ENCODE data around the gene NOLC1. TPM values are rescaled to one million over a fixed set of nuclear protein-coding genes. Genes with fewer than 3 reads are reported as not detected.
"Not testable (repeated sequence)": the region's sequence is repeated elsewhere in the genome, so short reads cannot be mapped to it uniquely, and the experiment has no call there.

The NOLC1 gene
- total and polyA plus RNA-seq, 4 experiments from 2014 or later, result 20.0 to 75.0 (median 67.7) TPM

GRCh38 chr10:102188298-102188940, 36.2 kb downstream of the NOLC1 start:
- H3K36me3 ChIP-seq (ENCODE audit: insufficient read depth, low read length), result no peaks in the 10 kb centered on the region
- H3K4me1 Mint-ChIP-seq, result peaks cover 9 to 17% (median 10%) of the 10 kb centered on the region in 4 donors
- H3K27ac ChIP-seq (ENCODE audit: low read depth, low read length), result peak overlapping the region; percentile 32
- H3K9me3 Mint-ChIP-seq, result peaks cover 0 to 12% (median 3%) of the 10 kb centered on the region in 8 donors
- no peaks in the 10 kb centered on the region for H3K27me3 ChIP-seq (ENCODE audit: insufficient read depth, low read length)
- H3K36me3 Mint-ChIP-seq, result no peaks in the 10 kb centered on the region
- H3K27ac Mint-ChIP-seq, result peak overlapping the region in 5 of 7 donors; percentile 19 to 68 (median 55)
- H3K27me3 Mint-ChIP-seq, result no peaks in the 10 kb centered on the region
- no peaks in the 10 kb centered on the region for H3K9me3 ChIP-seq (ENCODE audit: control insufficient read depth in 1 of 2, low read length in 2 of 2)
- DNase-seq, result no peak
- no peak overlapping the region for H3K4me3 ChIP-seq (ENCODE audit: low read length in 2 of 2)
- ChIA-PET POLR2A (ENCODE audit: partially characterized antibody) (no interaction called here), CTCF (ENCODE audit: partially characterized antibody) (interaction anchor here (1.2 to 2.2 kb wide), 4 partner anchors 19 to 57 kb away, joined by 3 to 11 read pairs (median 7); partner anchors contain the start of gene GBF1)
- peak overlapping the region in 2 of 8 donors; percentile 35 to 81 for H3K4me3 Mint-ChIP-seq
- peaks cover 22% of the 10 kb centered on the region for H3K4me1 ChIP-seq (ENCODE audit: insufficient read depth, low read length)
- intact Hi-C loops (cut with micrococcal nuclease), result no loop called here

- ChIA-PET CTCF (ENCODE audit: partially characterized antibody) (interaction anchor here (1.3 to 2.2 kb wide), 2 partner anchors 20 to 57 kb away, joined by 3 to 11 read pairs; partner anchors contain the start of gene GBF1), POLR2A (ENCODE audit: partially characterized antibody) (interaction anchor here (0.7 to 0.9 kb wide), 3 partner anchors 37 to 808 kb away, joined by 3 read pairs; partner anchors contain the start of genes ELOVL3 and NOLC1)
- H3K36me3 Mint-ChIP-seq; H3K36me3 ChIP-seq (ENCODE audit: insufficient read depth, low read length); H3K4me3 ChIP-seq (ENCODE audit: low read length in 2 of 2); intact Hi-C loops (cut with micrococcal nuclease); H3K27me3 Mint-ChIP-seq; H3K27me3 ChIP-seq (ENCODE audit: insufficient read depth, low read length); H3K9me3 ChIP-seq (ENCODE audit: control insufficient read depth in 1 of 2, low read length in 2 of 2): not testable (repeated sequence)
- peak overlapping the region; percentile 83 to 94 (median 90) for H3K27ac Mint-ChIP-seq
- Histone ChIP-seq H3K4me1 (ENCODE audit: insufficient read depth, low read length) (peaks cover 22% of the 10 kb centered on the region), H3K27ac (ENCODE audit: low read depth, low read length) (peak overlapping the region; percentile 32)
- H3K9me3 Mint-ChIP-seq, result peaks cover 0 to 12% (median 3%) of the 10 kb centered on the region in 8 donors
- peak overlapping the region; percentile 69 to 88 (median 80) for H3K4me3 Mint-ChIP-seq
- peak in 4 of 5 donors; percentile 12 to 42 (median 18) for DNase-seq
- peaks cover 9 to 17% (median 10%) of the 10 kb centered on the region in 4 donors for H3K4me1 Mint-ChIP-seq
Measured at GRCh38 chr10:102188941-102189898, 37.0 kb downstream of the NOLC1 start.

- Histone ChIP-seq H3K27ac (ENCODE audit: low read depth, low read length) (no peak overlapping the region), H3K4me3 (ENCODE audit: low read length in 2 of 2) (no peak overlapping the region), H3K36me3 (ENCODE audit: insufficient read depth, low read length) (no peaks in the 10 kb centered on the region), H3K27me3 (ENCODE audit: insufficient read depth, low read length) (no peaks in the 10 kb centered on the region), H3K9me3 (ENCODE audit: control insufficient read depth in 1 of 2, low read length in 2 of 2) (no peaks in the 10 kb centered on the region), H3K4me1 (ENCODE audit: insufficient read depth, low read length) (peaks cover 22% of the 10 kb centered on the region)
- ChIA-PET POLR2A (ENCODE audit: partially characterized antibody) (no interaction called here), CTCF (ENCODE audit: partially characterized antibody) (no interaction called here)
- no peak overlapping the region for H3K4me3 Mint-ChIP-seq
- no peak for DNase-seq
- peaks cover 9 to 17% (median 10%) of the 10 kb centered on the region in 4 donors for H3K4me1 Mint-ChIP-seq
- peaks cover 0 to 9% (median 2%) of the 10 kb centered on the region in 8 donors for H3K9me3 Mint-ChIP-seq
- H3K27me3 Mint-ChIP-seq, result no peaks in the 10 kb centered on the region
- intact Hi-C loops (cut with micrococcal nuclease), result no loop called here
- H3K36me3 Mint-ChIP-seq, result no peaks in the 10 kb centered on the region
- peak overlapping the region in 1 of 7 donors; percentile 26 for H3K27ac Mint-ChIP-seq
Measured at GRCh38 chr10:102191956-102192355, 39.8 kb downstream of the NOLC1 start.

GRCh38 chr10:102195296-102195870, 43.2 kb downstream of the NOLC1 start:
- intact Hi-C loops (cut with micrococcal nuclease), result no loop called here
- Histone ChIP-seq H3K27ac (ENCODE audit: low read depth, low read length) (no peak overlapping the region), H3K4me1 (ENCODE audit: insufficient read depth, low read length) (no peaks in the 10 kb centered on the region), H3K27me3 (ENCODE audit: insufficient read depth, low read length) (no peaks in the 10 kb centered on the region), H3K4me3 (ENCODE audit: low read length in 2 of 2) (no peak overlapping the region), H3K36me3 (ENCODE audit: insufficient read depth, low read length) (no peaks in the 10 kb centered on the region), H3K9me3 (ENCODE audit: control insufficient read depth in 1 of 2, low read length in 2 of 2) (no peaks in the 10 kb centered on the region)
- ChIA-PET CTCF (ENCODE audit: partially characterized antibody) (no interaction called here), POLR2A (ENCODE audit: partially characterized antibody) (no interaction called here)
- Mint-ChIP-seq H3K27me3 (peaks cover 0 to 4% of the 10 kb centered on the region in 2 donors), H3K27ac (no peak overlapping the region), H3K36me3 (no peaks in the 10 kb centered on the region), H3K4me1 (no peaks in the 10 kb centered on the region), H3K9me3 (peaks cover 0 to 8% (median 2%) of the 10 kb centered on the region in 8 donors), H3K4me3 (no peak overlapping the region)
- DNase-seq, result no peak

GRCh38 chr10:102196893-102197292, 44.7 kb downstream of the NOLC1 start:
- H3K27ac Mint-ChIP-seq, result no peak overlapping the region
- intact Hi-C loops (cut with micrococcal nuclease), result no loop called here
- Histone ChIP-seq H3K4me1 (ENCODE audit: insufficient read depth, low read length) (no peaks in the 10 kb centered on the region), H3K9me3 (ENCODE audit: control insufficient read depth in 1 of 2, low read length in 2 of 2) (no peaks in the 10 kb centered on the region), H3K27ac (ENCODE audit: low read depth, low read length) (no peak overlapping the region), H3K4me3 (ENCODE audit: low read length in 2 of 2) (no peak overlapping the region), H3K36me3 (ENCODE audit: insufficient read depth, low read length) (no peaks in the 10 kb centered on the region), H3K27me3 (ENCODE audit: insufficient read depth, low read length) (no peaks in the 10 kb centered on the region)
- no peak for DNase-seq
- no peaks in the 10 kb centered on the region for H3K36me3 Mint-ChIP-seq
- no peaks in the 10 kb centered on the region for H3K4me1 Mint-ChIP-seq
- peaks cover 0 to 3% (median under 1%) of the 10 kb centered on the region in 8 donors for H3K9me3 Mint-ChIP-seq
- POLR2A ChIA-PET (ENCODE audit: partially characterized antibody), result no interaction called here
- peaks cover 0 to 4% of the 10 kb centered on the region in 2 donors for H3K27me3 Mint-ChIP-seq
- CTCF ChIA-PET (ENCODE audit: partially characterized antibody), result no interaction called here
- no peak overlapping the region for H3K4me3 Mint-ChIP-seq

- peak overlapping the region in 1 of 8 donors; percentile 55 for H3K4me3 Mint-ChIP-seq
- H3K27me3 ChIP-seq (ENCODE audit: insufficient read depth, low read length), result no peaks in the 10 kb centered on the region
- CTCF ChIA-PET (ENCODE audit: partially characterized antibody), result no interaction called here
- no peak overlapping the region for H3K27ac Mint-ChIP-seq
- H3K27me3 Mint-ChIP-seq, result peaks cover 0 to 7% of the 10 kb centered on the region in 2 donors
- no peaks in the 10 kb centered on the region for H3K4me1 ChIP-seq (ENCODE audit: insufficient read depth, low read length)
- peaks cover 0 to under 1% (median 0%) of the 10 kb centered on the region in 8 donors for H3K9me3 Mint-ChIP-seq
- no peaks in the 10 kb centered on the region for H3K36me3 ChIP-seq (ENCODE audit: insufficient read depth, low read length)
- no peaks in the 10 kb centered on the region for H3K9me3 ChIP-seq (ENCODE audit: control insufficient read depth in 1 of 2, low read length in 2 of 2)
- H3K4me1 Mint-ChIP-seq, result no peaks in the 10 kb centered on the region
- DNase-seq, result no peak
- H3K36me3 Mint-ChIP-seq, result no peaks in the 10 kb centered on the region
- no peak overlapping the region for H3K4me3 ChIP-seq (ENCODE audit: low read length in 2 of 2)
- POLR2A ChIA-PET (ENCODE audit: partially characterized antibody), result no interaction called here
- intact Hi-C loops (cut with micrococcal nuclease), result no loop called here
- no peak overlapping the region for H3K27ac ChIP-seq (ENCODE audit: low read depth, low read length)
Measured at GRCh38 chr10:102198027-102198426, 45.8 kb downstream of the NOLC1 start.

All from CD4-positive, alpha-beta memory T cell (primary cell).